Measurements from ENCODE around the gene BMP6. TPM values are rescaled to one million over a fixed set of nuclear protein-coding genes. Genes with fewer than 3 reads are reported as not detected.

BMP6 gene
- total RNA-seq, 1 donor from 2014 or later = 0.44 TPM

- no peak overlapping the region for H3K27ac Mint-ChIP-seq (ENCODE audit: unreplicated experiment)
- no peak for DNase-seq (ENCODE audit: low read depth, low spot score)
- H3K36me3 Mint-ChIP-seq (ENCODE audit: low read depth) = no peaks in the 10 kb centered on the region
- TF ChIP-seq, protein P1, sequence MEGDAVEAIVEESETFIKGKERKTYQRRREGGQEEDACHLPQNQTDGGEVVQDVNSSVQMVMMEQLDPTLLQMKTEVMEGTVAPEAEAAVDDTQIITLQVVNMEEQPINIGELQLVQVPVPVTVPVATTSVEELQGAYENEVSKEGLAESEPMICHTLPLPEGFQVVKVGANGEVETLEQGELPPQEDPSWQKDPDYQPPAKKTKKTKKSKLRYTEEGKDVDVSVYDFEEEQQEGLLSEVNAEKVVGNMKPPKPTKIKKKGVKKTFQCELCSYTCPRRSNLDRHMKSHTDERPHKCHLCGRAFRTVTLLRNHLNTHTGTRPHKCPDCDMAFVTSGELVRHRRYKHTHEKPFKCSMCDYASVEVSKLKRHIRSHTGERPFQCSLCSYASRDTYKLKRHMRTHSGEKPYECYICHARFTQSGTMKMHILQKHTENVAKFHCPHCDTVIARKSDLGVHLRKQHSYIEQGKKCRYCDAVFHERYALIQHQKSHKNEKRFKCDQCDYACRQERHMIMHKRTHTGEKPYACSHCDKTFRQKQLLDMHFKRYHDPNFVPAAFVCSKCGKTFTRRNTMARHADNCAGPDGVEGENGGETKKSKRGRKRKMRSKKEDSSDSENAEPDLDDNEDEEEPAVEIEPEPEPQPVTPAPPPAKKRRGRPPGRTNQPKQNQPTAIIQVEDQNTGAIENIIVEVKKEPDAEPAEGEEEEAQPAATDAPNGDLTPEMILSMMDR (conservative IDR thresholded peaks at IDR 0.05) = no peak
- no peaks in the 10 kb centered on the region for H3K4me1 Mint-ChIP-seq
- no peak overlapping the region for H3K4me3 Mint-ChIP-seq
- H3K27me3 Mint-ChIP-seq (ENCODE audit: low read depth) = peaks cover 60% of the 10 kb centered on the region
- H3K9me3 Mint-ChIP-seq = no peaks in the 10 kb centered on the region
These were observed 59.5 kb downstream of the BMP6 start for GRCh38 chr6:7785243-7786035.

- DNase-seq (ENCODE audit: low read depth, low spot score) = no peak
- Mint-ChIP-seq H3K4me1 (no peaks in the 10 kb centered on the region), H3K27ac (ENCODE audit: unreplicated experiment) (no peak overlapping the region), H3K27me3 (ENCODE audit: low read depth) (peaks cover 67% of the 10 kb centered on the region), H3K9me3 (peaks cover 4% of the 10 kb centered on the region), H3K36me3 (ENCODE audit: low read depth) (no peaks in the 10 kb centered on the region), H3K4me3 (no peak overlapping the region)
- TF ChIP-seq, protein P1 (conservative IDR thresholded peaks at IDR 0.05) = no peak
These were observed 60.3 kb downstream of the BMP6 start for GRCh38 chr6:7786214-7786661.

DNA sequence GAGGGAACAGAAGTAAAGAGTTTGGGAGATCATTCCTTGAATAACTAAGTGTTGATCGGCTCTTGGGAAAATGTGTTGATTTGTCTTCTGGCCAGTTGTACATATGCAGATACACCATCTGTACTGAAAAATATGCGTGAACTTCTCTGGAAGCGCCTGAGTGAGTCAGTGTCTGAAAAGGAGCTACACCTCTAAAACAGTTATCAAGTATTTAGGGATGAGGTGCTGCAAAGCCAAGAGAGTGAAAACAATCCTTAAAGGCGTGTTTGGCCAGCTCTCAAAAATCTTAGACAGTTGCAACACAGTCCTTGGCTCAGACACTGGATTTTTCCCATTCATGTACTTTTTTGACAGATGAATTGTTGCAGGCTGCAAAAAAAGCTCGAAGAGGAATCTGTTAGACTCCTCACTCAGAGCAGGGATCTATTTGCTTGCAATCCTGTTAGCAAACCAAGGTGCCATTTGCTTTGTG lies 61.3 kb downstream of the BMP6 start:
- no peak for DNase-seq (ENCODE audit: low read depth, low spot score)
- Mint-ChIP-seq H3K4me1 (no peaks in the 10 kb centered on the region), H3K4me3 (no peak overlapping the region), H3K36me3 (ENCODE audit: low read depth) (no peaks in the 10 kb centered on the region), H3K9me3 (peaks cover 4% of the 10 kb centered on the region), H3K27ac (ENCODE audit: unreplicated experiment) (no peak overlapping the region), H3K27me3 (ENCODE audit: low read depth) (peaks cover 62% of the 10 kb centered on the region)
- TF ChIP-seq, protein P1 (conservative IDR thresholded peaks at IDR 0.05) = no peak

GRCh38 chr6:7787731-7788130 lies 61.8 kb downstream of the BMP6 start:
- H3K36me3 Mint-ChIP-seq (ENCODE audit: low read depth) = no peaks in the 10 kb centered on the region

DNA sequence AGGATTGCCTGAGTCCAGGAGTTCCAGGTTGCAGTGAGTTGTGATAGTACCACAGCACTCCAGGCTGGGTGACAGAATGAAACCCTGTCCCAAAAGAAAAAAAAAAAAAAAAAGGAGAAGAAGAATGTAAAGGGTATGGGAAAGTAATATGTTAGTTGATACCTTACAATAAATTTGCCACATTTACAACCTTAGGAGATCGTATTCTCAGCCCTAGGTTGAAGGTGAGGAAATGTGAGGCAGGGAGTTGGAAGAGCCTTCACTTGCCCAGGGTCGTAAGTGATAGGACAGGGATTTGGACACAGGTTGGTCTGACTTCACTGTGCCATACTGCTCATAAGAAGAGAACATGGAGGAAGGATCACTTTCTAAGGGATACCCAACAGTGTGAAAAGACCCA lies 68.6 kb downstream of the BMP6 start:
- H3K4me1 Mint-ChIP-seq = no peaks in the 10 kb centered on the region
- peaks cover 4% of the 10 kb centered on the region for H3K9me3 Mint-ChIP-seq
- peaks cover 15% of the 10 kb centered on the region for H3K27me3 Mint-ChIP-seq (ENCODE audit: low read depth)
- TF ChIP-seq, protein P1 (conservative IDR thresholded peaks at IDR 0.05) = no peak
- no peak overlapping the region for H3K4me3 Mint-ChIP-seq
- no peak for DNase-seq (ENCODE audit: low read depth, low spot score)
- no peak overlapping the region for H3K27ac Mint-ChIP-seq (ENCODE audit: unreplicated experiment)
- no peaks in the 10 kb centered on the region for H3K36me3 Mint-ChIP-seq (ENCODE audit: low read depth)

More at GRCh38 chr6:7787731-7788130, 61.8 kb downstream of the BMP6 start:
- H3K27ac Mint-ChIP-seq (ENCODE audit: unreplicated experiment) = no peak overlapping the region
- no peak overlapping the region for H3K4me3 Mint-ChIP-seq
- peaks cover 4% of the 10 kb centered on the region for H3K9me3 Mint-ChIP-seq
- H3K4me1 Mint-ChIP-seq = no peaks in the 10 kb centered on the region
- DNase-seq (ENCODE audit: low read depth, low spot score) = no peak
- TF ChIP-seq, protein P1 (conservative IDR thresholded peaks at IDR 0.05) = no peak
- peaks cover 58% of the 10 kb centered on the region for H3K27me3 Mint-ChIP-seq (ENCODE audit: low read depth)
